ENCODE data around the gene STAT5A.
A peak's percentile ranks its signal among the peaks of the same experiment; 100 is the strongest.

DNA sequence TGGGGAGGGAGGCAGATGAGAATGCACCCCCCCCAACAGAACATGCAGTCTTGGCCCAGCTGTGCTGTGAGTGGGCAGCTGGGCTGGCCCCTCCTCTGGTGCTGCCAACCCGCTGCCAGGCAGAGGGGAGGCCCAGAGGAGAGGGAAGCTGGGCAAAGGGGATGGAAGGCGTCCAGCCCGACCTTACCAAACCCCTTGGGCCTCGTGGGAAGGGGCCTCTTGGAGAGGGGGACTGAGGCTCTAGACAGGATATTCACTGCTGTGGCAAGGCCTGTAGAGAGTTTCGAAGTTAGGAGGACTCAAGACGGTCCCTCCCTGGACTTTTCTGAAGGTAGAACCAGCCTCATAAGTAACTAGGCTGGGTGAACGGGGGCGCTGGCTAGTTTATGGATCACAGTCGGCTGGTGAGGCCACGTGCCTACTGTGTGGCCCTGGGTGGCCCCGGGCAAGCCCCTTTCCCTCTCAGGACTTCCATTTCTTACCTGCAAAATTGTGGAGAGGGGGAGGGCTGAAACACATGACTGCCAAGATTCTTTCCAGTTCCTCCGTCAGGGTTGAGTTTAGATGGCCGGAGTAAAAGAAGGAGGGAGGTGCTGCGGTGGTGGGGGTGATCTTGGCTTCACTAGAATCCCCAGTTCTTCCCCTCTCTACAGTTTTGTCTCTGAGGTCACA, 857 bp upstream of the STAT5A start:
- TF ChIP-seq POLR2A (IDR thresholded peaks at IDR 0.05) = peak in 1 of 2 donors; percentile 70
- TF ChIP-seq, protein P1, sequence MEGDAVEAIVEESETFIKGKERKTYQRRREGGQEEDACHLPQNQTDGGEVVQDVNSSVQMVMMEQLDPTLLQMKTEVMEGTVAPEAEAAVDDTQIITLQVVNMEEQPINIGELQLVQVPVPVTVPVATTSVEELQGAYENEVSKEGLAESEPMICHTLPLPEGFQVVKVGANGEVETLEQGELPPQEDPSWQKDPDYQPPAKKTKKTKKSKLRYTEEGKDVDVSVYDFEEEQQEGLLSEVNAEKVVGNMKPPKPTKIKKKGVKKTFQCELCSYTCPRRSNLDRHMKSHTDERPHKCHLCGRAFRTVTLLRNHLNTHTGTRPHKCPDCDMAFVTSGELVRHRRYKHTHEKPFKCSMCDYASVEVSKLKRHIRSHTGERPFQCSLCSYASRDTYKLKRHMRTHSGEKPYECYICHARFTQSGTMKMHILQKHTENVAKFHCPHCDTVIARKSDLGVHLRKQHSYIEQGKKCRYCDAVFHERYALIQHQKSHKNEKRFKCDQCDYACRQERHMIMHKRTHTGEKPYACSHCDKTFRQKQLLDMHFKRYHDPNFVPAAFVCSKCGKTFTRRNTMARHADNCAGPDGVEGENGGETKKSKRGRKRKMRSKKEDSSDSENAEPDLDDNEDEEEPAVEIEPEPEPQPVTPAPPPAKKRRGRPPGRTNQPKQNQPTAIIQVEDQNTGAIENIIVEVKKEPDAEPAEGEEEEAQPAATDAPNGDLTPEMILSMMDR (IDR thresholded peaks at IDR 0.05) = no peak
